ENCODE measurements around the gene UCK2.

DNA sequence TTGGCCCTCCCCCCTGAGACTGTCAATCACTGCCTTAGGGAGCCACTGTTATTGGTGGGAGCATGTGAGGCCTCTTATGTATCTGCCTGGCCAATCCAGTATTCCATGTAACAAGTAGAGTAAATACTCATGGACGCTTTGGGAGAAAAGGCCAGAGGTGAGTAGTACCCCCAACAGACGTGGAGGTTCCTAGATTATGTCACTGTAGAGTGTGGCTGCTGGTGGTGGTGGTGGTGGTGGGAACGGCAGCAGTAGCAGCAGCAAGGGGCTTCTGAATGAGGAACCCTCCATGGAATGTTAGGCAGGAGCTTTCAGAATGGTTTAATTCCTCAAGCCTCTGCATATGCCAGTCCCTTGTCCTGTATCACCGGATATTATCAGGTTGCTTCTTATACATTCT is 118.5 kb downstream of the UCK2 start:
- no peak for TF ChIP-seq POLR2AphosphoS5 (IDR thresholded peaks at IDR 0.05; ENCODE audit: low read depth, low read length)
- TF ChIP-seq, protein P1, sequence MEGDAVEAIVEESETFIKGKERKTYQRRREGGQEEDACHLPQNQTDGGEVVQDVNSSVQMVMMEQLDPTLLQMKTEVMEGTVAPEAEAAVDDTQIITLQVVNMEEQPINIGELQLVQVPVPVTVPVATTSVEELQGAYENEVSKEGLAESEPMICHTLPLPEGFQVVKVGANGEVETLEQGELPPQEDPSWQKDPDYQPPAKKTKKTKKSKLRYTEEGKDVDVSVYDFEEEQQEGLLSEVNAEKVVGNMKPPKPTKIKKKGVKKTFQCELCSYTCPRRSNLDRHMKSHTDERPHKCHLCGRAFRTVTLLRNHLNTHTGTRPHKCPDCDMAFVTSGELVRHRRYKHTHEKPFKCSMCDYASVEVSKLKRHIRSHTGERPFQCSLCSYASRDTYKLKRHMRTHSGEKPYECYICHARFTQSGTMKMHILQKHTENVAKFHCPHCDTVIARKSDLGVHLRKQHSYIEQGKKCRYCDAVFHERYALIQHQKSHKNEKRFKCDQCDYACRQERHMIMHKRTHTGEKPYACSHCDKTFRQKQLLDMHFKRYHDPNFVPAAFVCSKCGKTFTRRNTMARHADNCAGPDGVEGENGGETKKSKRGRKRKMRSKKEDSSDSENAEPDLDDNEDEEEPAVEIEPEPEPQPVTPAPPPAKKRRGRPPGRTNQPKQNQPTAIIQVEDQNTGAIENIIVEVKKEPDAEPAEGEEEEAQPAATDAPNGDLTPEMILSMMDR (IDR thresholded peaks at IDR 0.05) = no peak
- no peak for TF ChIP-seq TCF7L2 (IDR thresholded peaks at IDR 0.05; ENCODE audit: low read depth, low read length)
- TF ChIP-seq, protein P2, sequence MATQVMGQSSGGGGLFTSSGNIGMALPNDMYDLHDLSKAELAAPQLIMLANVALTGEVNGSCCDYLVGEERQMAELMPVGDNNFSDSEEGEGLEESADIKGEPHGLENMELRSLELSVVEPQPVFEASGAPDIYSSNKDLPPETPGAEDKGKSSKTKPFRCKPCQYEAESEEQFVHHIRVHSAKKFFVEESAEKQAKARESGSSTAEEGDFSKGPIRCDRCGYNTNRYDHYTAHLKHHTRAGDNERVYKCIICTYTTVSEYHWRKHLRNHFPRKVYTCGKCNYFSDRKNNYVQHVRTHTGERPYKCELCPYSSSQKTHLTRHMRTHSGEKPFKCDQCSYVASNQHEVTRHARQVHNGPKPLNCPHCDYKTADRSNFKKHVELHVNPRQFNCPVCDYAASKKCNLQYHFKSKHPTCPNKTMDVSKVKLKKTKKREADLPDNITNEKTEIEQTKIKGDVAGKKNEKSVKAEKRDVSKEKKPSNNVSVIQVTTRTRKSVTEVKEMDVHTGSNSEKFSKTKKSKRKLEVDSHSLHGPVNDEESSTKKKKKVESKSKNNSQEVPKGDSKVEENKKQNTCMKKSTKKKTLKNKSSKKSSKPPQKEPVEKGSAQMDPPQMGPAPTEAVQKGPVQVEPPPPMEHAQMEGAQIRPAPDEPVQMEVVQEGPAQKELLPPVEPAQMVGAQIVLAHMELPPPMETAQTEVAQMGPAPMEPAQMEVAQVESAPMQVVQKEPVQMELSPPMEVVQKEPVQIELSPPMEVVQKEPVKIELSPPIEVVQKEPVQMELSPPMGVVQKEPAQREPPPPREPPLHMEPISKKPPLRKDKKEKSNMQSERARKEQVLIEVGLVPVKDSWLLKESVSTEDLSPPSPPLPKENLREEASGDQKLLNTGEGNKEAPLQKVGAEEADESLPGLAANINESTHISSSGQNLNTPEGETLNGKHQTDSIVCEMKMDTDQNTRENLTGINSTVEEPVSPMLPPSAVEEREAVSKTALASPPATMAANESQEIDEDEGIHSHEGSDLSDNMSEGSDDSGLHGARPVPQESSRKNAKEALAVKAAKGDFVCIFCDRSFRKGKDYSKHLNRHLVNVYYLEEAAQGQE (IDR thresholded peaks at IDR 0.05; ENCODE audit: insufficient read depth in 1 of 2, low read depth in 2 of 2, low read length in 1 of 2) = no peak
- no peak for TF ChIP-seq SIN3A (IDR thresholded peaks at IDR 0.05; ENCODE audit: borderline replicate concordance, insufficient read depth, low read depth, low read length)
